ENCODE measurements around the gene DTHD1. TPM values are rescaled to one million over a fixed set of nuclear protein-coding genes. Genes with fewer than 3 reads are reported as not detected.

DTHD1 gene
- total RNA-seq, 1 donor from 2014 or later = 0.86 TPM

DNA sequence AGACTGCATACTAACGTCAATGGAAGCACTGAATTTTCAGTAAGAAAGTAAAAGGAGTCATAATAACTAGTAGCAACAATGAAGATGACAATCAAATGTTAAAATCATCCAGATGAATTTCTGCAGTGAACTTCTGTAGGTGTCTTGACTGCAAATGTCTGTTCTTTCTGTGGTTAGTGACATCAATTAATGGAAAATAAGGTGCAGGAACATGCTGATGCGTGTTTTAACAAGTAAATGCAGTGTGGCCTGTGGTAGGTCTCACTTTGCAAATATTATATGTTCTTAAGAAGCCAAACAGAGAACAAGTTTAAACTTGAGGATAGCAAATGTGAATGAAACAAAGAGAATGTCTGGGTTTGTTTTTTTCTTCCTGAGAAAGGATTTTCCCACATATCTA, 2.6 kb upstream of the DTHD1 start:
- no peak for DNase-seq (ENCODE audit: low spot score)
- Mint-ChIP-seq H3K36me3 (ENCODE audit: low read depth) (peaks cover 24% of the 10 kb centered on the region), H3K9me3 (peaks cover 9% of the 10 kb centered on the region), H3K4me3 (peak overlapping the region; percentile 72), H3K4me1 (ENCODE audit: low read depth) (peaks cover 75% of the 10 kb centered on the region), H3K27ac (peak overlapping the region; percentile 82), H3K27me3 (ENCODE audit: insufficient read depth) (no peaks in the 10 kb centered on the region)
- intact Hi-C loops (cut with micrococcal nuclease) = loop anchor here (1.0 to 2.0 kb wide), 8 partner anchors 8 to 116 kb away; partner anchors contain the start of gene ARAP2

DNA sequence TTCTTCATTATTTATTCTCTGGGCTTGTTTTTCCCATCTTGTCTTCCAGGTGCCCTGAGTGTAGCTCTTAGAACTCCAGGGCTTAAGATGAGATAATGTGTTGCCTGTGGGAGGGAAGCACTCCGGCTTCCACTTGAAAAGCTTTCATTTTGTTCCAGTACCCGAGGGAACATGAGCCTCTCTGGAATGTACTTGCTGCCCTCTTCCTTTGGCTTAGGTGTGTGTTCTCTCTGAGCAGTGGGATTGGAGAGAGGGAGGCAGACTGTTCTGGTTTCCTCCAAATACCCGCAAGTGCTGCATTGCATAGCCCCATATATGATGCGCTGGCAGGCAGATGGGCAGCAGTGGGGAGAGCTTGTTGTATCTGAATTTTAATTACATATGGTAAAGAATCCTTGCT, 861 bp upstream of the DTHD1 start:
- Mint-ChIP-seq H3K27ac (peak overlapping the region; percentile 19), H3K4me1 (ENCODE audit: low read depth) (peaks cover 93% of the 10 kb centered on the region), H3K27me3 (ENCODE audit: insufficient read depth) (no peaks in the 10 kb centered on the region), H3K9me3 (peaks cover 15% of the 10 kb centered on the region), H3K4me3 (peak overlapping the region; percentile 3), H3K36me3 (ENCODE audit: low read depth) (peaks cover 32% of the 10 kb centered on the region)
- intact Hi-C loops (cut with micrococcal nuclease) = loop anchor here (10.0 kb wide), 1 partner anchor 274 kb away; no protein-coding TSS in a partner anchor
- no peak for DNase-seq (ENCODE audit: low spot score)

DNA sequence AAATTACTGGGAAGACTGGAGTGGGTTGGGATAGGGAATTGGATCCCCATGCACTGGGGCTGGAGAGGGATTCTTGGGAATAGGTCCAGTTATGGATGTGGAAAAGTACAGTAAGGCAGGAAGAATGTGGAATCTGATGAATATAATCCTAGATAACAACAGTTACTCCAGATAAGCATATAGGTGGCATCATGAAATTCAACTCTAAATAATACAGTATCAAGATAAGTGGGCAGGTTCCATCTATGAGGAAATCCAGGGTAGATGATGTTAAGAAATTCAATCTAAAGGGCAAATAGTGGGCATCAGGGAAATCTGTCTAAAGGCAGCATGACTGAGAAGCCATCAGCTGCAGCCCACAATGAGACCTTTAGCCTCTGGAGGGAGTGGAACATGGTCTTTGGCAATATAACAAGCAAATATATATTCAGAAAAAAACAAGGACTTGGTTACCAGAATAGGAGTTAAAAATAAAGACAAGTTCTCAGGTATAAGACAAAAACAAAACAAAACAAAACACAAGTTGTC, 1.2 kb downstream of the DTHD1 start:
- Mint-ChIP-seq H3K27me3 (ENCODE audit: insufficient read depth) (no peaks in the 10 kb centered on the region), H3K4me1 (ENCODE audit: low read depth) (peaks cover 98% of the 10 kb centered on the region), H3K27ac (peak overlapping the region; percentile 9), H3K4me3 (peak overlapping the region; percentile 32), H3K9me3 (peaks cover 23% of the 10 kb centered on the region), H3K36me3 (ENCODE audit: low read depth) (peaks cover 35% of the 10 kb centered on the region)
- intact Hi-C loops (cut with micrococcal nuclease) = loop anchor here (10.0 kb wide), 1 partner anchor 272 kb away; no protein-coding TSS in a partner anchor
- DNase-seq (ENCODE audit: low spot score) = no peak

DNA sequence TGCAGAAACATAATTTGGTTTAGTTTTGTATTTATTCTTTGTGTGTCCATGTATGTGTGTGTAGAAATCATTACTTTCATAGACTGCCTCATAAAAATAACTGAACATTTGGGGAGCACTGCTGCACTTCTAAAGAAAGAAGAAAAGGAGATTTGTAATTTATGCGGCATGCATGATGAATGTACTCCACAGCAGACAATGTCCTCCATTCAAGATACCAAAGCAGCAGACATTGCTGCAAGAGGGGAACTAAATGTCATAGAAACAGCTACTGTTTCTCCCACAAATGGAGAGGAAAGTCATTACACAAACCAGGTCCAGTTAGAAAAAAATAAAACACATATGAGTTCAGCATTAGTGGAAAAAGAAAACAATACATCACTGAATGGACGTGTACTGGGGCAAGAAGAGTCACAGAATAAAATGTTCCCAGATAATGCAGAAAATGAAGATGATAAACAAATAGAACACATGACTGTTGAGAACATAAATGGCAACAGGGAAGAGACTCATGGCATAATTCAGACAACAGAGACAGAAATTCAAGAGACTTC, 2.6 kb downstream of the DTHD1 start:
- peak overlapping the region; percentile 16 for H3K4me3 Mint-ChIP-seq
- peak overlapping the region; percentile 71 for H3K27ac Mint-ChIP-seq

DNA sequence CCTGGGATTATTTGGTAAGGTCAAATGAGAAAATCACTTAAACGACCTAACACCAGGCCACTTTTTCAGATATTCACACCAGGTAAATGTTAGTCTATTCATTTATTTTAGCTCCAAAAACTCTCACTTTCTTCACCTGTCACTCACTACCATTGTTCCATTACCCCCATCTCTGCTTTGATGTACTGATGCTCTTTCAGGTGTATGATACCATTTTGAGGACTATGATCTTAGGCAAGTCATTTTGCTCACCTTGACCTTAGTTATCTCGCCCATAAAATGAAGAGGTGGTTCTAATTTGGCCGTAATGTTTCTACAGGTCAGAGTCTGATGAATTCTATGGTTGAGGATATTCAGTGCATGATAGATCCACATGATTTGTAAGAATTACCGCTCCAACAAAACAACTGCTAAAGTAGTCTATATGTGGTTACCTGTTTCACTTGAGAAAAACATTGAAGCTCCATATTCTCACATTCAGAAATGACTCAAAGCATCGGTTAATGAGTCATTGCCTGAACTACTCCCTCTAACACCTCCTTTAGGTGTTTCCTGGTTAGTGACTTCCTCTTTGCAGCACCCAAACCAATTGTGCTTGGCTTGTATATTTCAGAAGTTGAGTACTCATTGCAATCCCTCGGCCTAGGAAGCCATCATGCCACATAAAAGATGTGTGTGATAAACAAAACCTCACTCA, 4.5 kb downstream of the DTHD1 start:
- Mint-ChIP-seq H3K27ac (peak overlapping the region; percentile 95), H3K4me3 (peak overlapping the region; percentile 49), H3K9me3 (peaks cover 26% of the 10 kb centered on the region), H3K27me3 (ENCODE audit: insufficient read depth) (peaks cover 2% of the 10 kb centered on the region), H3K4me1 (ENCODE audit: low read depth) (peaks cover 78% of the 10 kb centered on the region), H3K36me3 (ENCODE audit: low read depth) (peaks cover 33% of the 10 kb centered on the region)
- DNase-seq (ENCODE audit: low spot score) = peak; percentile 79
- intact Hi-C loops (cut with micrococcal nuclease) = loop anchor here (1.0 to 10.0 kb wide), 14 partner anchors 8 to 1846 kb away; partner anchors contain the start of gene ARAP2

More for the DNA sequence above, 2.6 kb downstream of the DTHD1 start:
- Mint-ChIP-seq H3K36me3 (ENCODE audit: low read depth) (peaks cover 35% of the 10 kb centered on the region), H3K4me1 (ENCODE audit: low read depth) (peaks cover 97% of the 10 kb centered on the region), H3K27me3 (ENCODE audit: insufficient read depth) (no peaks in the 10 kb centered on the region), H3K9me3 (peaks cover 26% of the 10 kb centered on the region)
- intact Hi-C loops (cut with micrococcal nuclease) = loop anchor here (10.0 kb wide), 1 partner anchor 271 kb away; no protein-coding TSS in a partner anchor
- DNase-seq (ENCODE audit: low spot score) = no peak

- Mint-ChIP-seq H3K9me3 (peaks cover 26% of the 10 kb centered on the region), H3K4me1 (ENCODE audit: low read depth) (peaks cover 72% of the 10 kb centered on the region), H3K27me3 (ENCODE audit: insufficient read depth) (peaks cover 2% of the 10 kb centered on the region), H3K4me3 (no peak overlapping the region), H3K27ac (peak overlapping the region; percentile 95), H3K36me3 (ENCODE audit: low read depth) (peaks cover 34% of the 10 kb centered on the region)
- intact Hi-C loops (cut with micrococcal nuclease) = loop anchor here (1.0 to 10.0 kb wide), 14 partner anchors 8 to 1846 kb away; partner anchors contain the start of gene ARAP2
- DNase-seq (ENCODE audit: low spot score) = no peak
These were observed 5.1 kb downstream of the DTHD1 start for GRCh38 chr4:36286481-36286871.

DNA sequence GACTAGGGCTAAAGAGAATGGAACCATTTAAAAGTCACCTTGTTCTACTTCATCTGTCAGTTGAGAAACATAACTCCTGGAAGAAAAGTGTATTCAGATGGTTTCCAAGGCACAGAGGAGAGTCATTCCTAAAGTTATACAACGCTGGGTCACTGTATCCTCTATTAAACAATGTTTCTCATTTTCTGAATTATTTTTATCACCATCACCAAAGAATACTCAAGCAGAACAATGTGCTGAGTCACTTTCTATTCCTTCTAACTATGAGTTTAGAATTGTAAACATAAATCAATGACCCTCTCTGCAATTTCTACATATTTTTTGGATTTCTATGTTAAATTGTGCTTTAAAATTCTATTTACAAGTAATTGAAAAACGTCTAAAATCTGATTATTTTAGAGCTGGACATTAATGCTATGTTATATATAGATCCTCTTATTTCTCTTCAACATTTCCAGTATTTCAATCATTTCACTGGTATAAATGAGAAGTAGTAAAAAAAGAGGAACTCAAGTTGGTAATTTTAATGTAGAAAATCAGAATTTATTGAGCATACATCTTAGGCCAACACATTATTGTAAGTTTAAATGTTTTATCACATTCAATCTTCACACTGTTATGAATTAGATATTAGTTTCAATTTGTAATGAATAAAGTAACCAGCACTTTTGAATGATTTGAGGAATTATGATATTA, 7.5 kb downstream of the DTHD1 start:
- intact Hi-C loops (cut with micrococcal nuclease) = loop anchor here (10.0 kb wide), 1 partner anchor 266 kb away; no protein-coding TSS in a partner anchor
- Mint-ChIP-seq H3K27ac (no peak overlapping the region), H3K36me3 (ENCODE audit: low read depth) (peaks cover 19% of the 10 kb centered on the region)

GRCh38 chr4:36290641-36291040, 9.2 kb downstream of the DTHD1 start:
- no peak for DNase-seq (ENCODE audit: low spot score)

More for the DNA sequence above, 7.5 kb downstream of the DTHD1 start:
- no peak for DNase-seq (ENCODE audit: low spot score)
- peaks cover 59% of the 10 kb centered on the region for H3K4me1 Mint-ChIP-seq (ENCODE audit: low read depth)
- peaks cover 16% of the 10 kb centered on the region for H3K9me3 Mint-ChIP-seq
- H3K4me3 Mint-ChIP-seq = no peak overlapping the region
- H3K27me3 Mint-ChIP-seq (ENCODE audit: insufficient read depth) = peaks cover 2% of the 10 kb centered on the region

DNA sequence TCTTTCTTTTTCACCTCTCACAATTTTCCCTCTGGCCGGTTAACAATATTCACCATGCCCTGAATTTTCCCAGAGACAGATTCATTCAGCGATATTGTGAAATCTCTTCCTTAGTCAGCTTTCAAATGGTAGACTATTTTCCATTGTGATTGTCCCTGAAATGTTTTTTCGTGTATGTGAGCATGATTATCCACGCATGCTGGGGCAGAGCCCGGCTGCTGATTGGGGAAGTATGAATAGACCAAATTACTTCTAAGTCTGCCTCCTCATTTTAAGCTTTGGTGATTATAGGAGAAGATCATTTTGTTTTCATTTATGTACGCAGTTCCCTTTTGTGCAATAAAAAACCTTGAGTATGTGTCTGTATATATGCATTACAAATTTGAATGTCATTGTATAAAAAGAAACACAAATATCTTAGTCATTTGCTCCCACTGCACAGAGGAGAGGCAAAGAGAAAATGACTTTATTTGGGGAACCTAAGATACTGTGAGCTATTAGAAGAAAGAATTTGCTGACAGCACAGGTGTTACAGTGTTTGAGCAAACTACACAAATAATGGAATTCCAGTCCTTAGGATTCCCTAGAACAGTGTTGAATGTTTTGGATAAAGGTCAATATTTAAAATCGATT, 11.3 kb downstream of the DTHD1 start:
- intact Hi-C loops (cut with micrococcal nuclease) = no loop called here
- Mint-ChIP-seq H3K9me3 (peaks cover 2% of the 10 kb centered on the region), H3K27ac (no peak overlapping the region), H3K4me3 (no peak overlapping the region), H3K36me3 (ENCODE audit: low read depth) (peaks cover 8% of the 10 kb centered on the region), H3K27me3 (ENCODE audit: insufficient read depth) (peaks cover 2% of the 10 kb centered on the region), H3K4me1 (ENCODE audit: low read depth) (peaks cover 29% of the 10 kb centered on the region)
- DNase-seq (ENCODE audit: low spot score) = no peak

More at GRCh38 chr4:36290641-36291040, 9.2 kb downstream of the DTHD1 start:
- intact Hi-C loops (cut with micrococcal nuclease) = no loop called here
- Mint-ChIP-seq H3K4me3 (no peak overlapping the region), H3K9me3 (peaks cover 10% of the 10 kb centered on the region), H3K27ac (no peak overlapping the region), H3K4me1 (ENCODE audit: low read depth) (peaks cover 44% of the 10 kb centered on the region), H3K27me3 (ENCODE audit: insufficient read depth) (peaks cover 2% of the 10 kb centered on the region), H3K36me3 (ENCODE audit: low read depth) (peaks cover 14% of the 10 kb centered on the region)

GRCh38 chr4:36301127-36301526, 19.7 kb downstream of the DTHD1 start:
- Mint-ChIP-seq H3K27ac (no peak overlapping the region), H3K4me1 (ENCODE audit: low read depth) (peaks cover 17% of the 10 kb centered on the region), H3K27me3 (ENCODE audit: insufficient read depth) (peaks cover 2% of the 10 kb centered on the region), H3K4me3 (no peak overlapping the region), H3K36me3 (ENCODE audit: low read depth) (peaks cover 10% of the 10 kb centered on the region), H3K9me3 (peaks cover 14% of the 10 kb centered on the region)
- intact Hi-C loops (cut with micrococcal nuclease) = no loop called here
- DNase-seq (ENCODE audit: low spot score) = no peak

DNA sequence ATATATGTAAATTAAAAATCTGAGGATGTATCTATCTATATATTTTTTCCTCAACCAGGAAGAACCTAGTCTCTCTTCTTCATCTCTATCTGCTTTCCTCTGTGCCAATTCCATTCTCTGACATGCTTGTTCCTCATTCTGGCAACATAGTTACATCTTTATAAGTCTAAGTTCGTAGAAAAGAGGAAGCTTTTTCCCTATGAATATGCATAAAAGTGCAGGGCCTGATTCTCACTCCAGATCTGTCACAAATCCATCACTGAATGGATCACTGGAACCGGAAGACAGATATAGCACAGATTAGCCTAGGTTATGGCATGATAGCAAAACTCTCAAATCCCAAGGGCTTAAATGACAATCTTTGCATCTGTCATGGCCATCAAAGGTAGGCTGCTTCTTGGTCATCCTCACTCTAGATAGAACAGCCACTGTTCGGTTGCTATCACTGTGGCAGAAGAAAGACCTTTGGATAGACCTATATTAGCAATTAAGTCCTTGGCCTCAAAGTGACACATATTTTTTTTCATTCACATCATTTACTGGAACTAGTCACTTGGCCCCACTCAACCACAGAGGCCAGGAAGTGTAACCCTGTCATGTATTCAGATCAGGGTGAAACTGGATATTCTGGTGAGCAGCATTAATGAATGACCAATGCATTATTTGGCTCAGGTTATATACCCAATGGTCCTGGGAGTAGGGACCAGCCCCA, 22.2 kb downstream of the DTHD1 start:
- no peak for DNase-seq (ENCODE audit: low spot score)
- H3K36me3 Mint-ChIP-seq (ENCODE audit: low read depth) = peaks cover 14% of the 10 kb centered on the region
- intact Hi-C loops (cut with micrococcal nuclease) = no loop called here
- H3K27me3 Mint-ChIP-seq (ENCODE audit: insufficient read depth) = no peaks in the 10 kb centered on the region
- peaks cover 22% of the 10 kb centered on the region for H3K4me1 Mint-ChIP-seq (ENCODE audit: low read depth)
- peaks cover 25% of the 10 kb centered on the region for H3K9me3 Mint-ChIP-seq
- H3K4me3 Mint-ChIP-seq = no peak overlapping the region
- H3K27ac Mint-ChIP-seq = no peak overlapping the region
